ENCODE results near the gene TAB3. TPM values are rescaled to one million over a fixed set of nuclear protein-coding genes. Genes with fewer than 3 reads are reported as not detected.

Gene TAB3
- total and polyA plus RNA-seq, 9 of the 15 experiments (the other 6 are each of a cell fraction or from before 2014, with no cell fraction given), result 2.4 to 31.1 (median 15.5) TPM

DNA sequence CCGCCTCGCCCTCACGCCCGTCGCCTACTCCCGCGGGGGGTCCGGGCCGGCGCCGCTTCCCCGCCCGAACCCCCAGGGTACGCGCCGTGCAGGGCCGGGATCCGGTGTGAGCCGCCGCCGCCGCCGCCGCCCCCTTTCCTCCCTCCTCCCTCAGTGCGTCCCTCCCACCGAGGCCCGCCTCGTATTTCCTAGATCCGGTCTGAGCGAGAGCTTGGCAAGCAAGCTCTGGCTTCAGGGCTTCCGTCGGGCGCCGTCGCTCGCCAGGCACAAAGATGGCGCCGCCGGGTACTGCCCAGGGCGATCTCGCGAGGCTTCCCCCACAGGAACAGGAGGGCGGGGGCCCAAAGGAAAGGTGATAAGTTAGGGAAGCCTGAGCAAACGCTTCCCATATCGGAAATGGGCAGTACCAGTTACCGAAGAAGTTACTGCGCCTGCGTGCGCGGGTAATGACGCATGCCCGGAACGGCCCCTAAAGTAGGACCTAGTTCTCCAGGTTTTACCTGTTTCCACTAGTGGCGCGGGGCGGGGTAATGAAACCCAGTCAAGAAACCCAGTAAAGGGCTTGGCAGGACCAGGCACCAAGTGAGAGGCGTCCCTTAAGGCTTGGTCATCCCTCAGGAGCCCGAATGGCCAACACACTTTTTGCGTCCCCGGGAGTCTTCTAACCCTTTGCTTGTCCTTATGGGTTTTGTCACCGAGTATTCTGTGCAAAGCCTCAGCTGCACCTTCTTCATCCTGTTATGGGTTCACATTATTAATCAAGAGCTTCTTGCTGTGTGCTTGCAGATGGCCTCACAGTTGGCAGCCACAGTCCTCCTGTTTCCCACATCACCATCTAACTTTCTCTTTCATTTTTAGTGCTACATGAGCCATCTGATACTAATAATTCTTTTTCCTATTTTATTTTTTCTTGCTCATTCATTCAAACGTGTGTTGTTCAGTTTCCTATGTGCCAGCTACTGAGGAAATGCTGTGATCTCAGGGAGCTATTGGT, at the start of gene TAB3 (continued):
- TF ChIP-seq, protein P1, sequence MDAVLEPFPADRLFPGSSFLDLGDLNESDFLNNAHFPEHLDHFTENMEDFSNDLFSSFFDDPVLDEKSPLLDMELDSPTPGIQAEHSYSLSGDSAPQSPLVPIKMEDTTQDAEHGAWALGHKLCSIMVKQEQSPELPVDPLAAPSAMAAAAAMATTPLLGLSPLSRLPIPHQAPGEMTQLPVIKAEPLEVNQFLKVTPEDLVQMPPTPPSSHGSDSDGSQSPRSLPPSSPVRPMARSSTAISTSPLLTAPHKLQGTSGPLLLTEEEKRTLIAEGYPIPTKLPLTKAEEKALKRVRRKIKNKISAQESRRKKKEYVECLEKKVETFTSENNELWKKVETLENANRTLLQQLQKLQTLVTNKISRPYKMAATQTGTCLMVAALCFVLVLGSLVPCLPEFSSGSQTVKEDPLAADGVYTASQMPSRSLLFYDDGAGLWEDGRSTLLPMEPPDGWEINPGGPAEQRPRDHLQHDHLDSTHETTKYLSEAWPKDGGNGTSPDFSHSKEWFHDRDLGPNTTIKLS (IDR thresholded peaks at IDR 0.05; ENCODE audit: borderline replicate concordance, low read depth), result peak; percentile 88
- TF ChIP-seq HOXB6 (CRISPR knock-in tag; IDR thresholded peaks at IDR 0.05; ENCODE audit: borderline replicate concordance) (no peak), PRMT5 (CRISPR knock-in tag; IDR thresholded peaks at IDR 0.05) (no peak), ZNF175 (CRISPR knock-in tag; IDR thresholded peaks at IDR 0.05; ENCODE audit: low read depth) (no peak), ZNF212 (CRISPR knock-in tag; IDR thresholded peaks at IDR 0.05) (no peak), TEAD4 (IDR thresholded peaks at IDR 0.05; ENCODE audit: low read length) (no peak), TEAD4 (CRISPR knock-in tag; IDR thresholded peaks at IDR 0.05; ENCODE audit: borderline replicate concordance) (no peak), SMARCA4 (IDR thresholded peaks at IDR 0.05) (0 out of 2 replicates have a peak, but pooled peaks have one; percentile 22), C11orf30 (IDR thresholded peaks at IDR 0.05; ENCODE audit: low read depth) (no peak), BRD9 (IDR thresholded peaks at IDR 0.05; ENCODE audit: low read depth, partially characterized antibody) (no peak), ZNF551 (CRISPR knock-in tag; IDR thresholded peaks at IDR 0.05) (no peak), ZNF3 (CRISPR knock-in tag; IDR thresholded peaks at IDR 0.05) (no peak), BRF1 (IDR thresholded peaks at IDR 0.05; ENCODE audit: borderline replicate concordance, extremely low read depth, insufficient read length) (no peak)
- TF ChIP-seq, protein P2, sequence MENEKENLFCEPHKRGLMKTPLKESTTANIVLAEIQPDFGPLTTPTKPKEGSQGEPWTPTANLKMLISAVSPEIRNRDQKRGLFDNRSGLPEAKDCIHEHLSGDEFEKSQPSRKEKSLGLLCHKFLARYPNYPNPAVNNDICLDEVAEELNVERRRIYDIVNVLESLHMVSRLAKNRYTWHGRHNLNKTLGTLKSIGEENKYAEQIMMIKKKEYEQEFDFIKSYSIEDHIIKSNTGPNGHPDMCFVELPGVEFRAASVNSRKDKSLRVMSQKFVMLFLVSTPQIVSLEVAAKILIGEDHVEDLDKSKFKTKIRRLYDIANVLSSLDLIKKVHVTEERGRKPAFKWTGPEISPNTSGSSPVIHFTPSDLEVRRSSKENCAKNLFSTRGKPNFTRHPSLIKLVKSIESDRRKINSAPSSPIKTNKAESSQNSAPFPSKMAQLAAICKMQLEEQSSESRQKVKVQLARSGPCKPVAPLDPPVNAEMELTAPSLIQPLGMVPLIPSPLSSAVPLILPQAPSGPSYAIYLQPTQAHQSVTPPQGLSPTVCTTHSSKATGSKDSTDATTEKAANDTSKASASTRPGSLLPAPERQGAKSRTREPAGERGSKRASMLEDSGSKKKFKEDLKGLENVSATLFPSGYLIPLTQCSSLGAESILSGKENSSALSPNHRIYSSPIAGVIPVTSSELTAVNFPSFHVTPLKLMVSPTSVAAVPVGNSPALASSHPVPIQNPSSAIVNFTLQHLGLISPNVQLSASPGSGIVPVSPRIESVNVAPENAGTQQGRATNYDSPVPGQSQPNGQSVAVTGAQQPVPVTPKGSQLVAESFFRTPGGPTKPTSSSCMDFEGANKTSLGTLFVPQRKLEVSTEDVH (IDR thresholded peaks at IDR 0.05; ENCODE audit: low read depth, partially characterized antibody), result no peak
- TF ChIP-seq, protein P3, sequence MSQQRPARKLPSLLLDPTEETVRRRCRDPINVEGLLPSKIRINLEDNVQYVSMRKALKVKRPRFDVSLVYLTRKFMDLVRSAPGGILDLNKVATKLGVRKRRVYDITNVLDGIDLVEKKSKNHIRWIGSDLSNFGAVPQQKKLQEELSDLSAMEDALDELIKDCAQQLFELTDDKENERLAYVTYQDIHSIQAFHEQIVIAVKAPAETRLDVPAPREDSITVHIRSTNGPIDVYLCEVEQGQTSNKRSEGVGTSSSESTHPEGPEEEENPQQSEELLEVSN (IDR thresholded peaks at IDR 0.05; ENCODE audit: borderline replicate concordance in 1 of 2, extremely low read depth in 1 of 2, insufficient read depth in 1 of 2, insufficient read length in 1 of 2, low read depth in 1 of 2, low read length in 1 of 2, poor library complexity in 1 of 2, severe bottlenecking in 1 of 2), result peak in 1 of 2 experiments; percentile 32
- TF ChIP-seq, protein P4, sequence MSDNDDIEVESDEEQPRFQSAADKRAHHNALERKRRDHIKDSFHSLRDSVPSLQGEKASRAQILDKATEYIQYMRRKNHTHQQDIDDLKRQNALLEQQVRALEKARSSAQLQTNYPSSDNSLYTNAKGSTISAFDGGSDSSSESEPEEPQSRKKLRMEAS (CRISPR knock-in tag; IDR thresholded peaks at IDR 0.05), result 0 out of 2 replicates have a peak, but pooled peaks have one; percentile 33
- TF ChIP-seq, protein P5, sequence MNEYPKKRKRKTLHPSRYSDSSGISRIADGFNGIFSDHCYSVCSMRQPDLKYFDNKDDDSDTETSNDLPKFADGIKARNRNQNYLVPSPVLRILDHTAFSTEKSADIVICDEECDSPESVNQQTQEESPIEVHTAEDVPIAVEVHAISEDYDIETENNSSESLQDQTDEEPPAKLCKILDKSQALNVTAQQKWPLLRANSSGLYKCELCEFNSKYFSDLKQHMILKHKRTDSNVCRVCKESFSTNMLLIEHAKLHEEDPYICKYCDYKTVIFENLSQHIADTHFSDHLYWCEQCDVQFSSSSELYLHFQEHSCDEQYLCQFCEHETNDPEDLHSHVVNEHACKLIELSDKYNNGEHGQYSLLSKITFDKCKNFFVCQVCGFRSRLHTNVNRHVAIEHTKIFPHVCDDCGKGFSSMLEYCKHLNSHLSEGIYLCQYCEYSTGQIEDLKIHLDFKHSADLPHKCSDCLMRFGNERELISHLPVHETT (CRISPR knock-in tag; conservative IDR thresholded peaks at IDR 0.05 in 1 of 2, IDR thresholded peaks at IDR 0.05 in 1 of 2), result peak in 1 of 2 experiments; percentile 81; a peak in 1 of 4 replicates
- TF ChIP-seq, protein P6, sequence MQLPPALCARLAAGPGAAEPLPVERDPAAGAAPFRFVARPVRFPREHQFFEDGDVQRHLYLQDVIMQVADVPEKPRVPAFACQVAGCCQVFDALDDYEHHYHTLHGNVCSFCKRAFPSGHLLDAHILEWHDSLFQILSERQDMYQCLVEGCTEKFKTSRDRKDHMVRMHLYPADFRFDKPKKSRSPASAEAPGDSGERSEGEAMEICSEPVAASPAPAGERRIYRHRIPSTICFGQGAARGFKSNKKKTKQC (CRISPR knock-in tag; IDR thresholded peaks at IDR 0.05), result no peak
